Astrocyte of the hippocampus (primary cell): ENCODE data around the gene DCAF6.

Source experiments
- DNase-seq: peaks from one replicate; pipeline ENCODE4 v3.0.0; 2011; ENCODE audit warnings: low read depth, low spot score

The DCAF6 gene

DNA sequence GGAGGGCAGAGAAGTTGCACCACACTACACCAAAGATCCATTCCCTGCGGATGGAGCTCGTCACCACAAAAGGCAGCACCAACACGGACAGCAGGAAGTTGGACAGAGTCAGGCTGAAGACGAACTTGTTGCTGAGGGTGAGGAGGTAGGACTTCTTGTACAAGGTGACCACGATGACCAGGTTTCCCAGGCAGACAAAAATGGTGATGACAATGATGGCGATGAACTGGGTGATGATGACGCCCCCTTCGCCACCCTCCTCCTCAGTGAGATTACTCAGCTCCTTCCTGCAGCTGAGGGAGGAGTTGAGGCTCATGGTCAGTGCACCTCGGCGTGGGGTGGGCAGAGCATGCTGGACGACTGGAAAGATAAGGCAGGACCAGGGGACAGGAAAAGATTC lies 168.1 kb downstream of the DCAF6 start:
- DNase-seq: no peak

DNA sequence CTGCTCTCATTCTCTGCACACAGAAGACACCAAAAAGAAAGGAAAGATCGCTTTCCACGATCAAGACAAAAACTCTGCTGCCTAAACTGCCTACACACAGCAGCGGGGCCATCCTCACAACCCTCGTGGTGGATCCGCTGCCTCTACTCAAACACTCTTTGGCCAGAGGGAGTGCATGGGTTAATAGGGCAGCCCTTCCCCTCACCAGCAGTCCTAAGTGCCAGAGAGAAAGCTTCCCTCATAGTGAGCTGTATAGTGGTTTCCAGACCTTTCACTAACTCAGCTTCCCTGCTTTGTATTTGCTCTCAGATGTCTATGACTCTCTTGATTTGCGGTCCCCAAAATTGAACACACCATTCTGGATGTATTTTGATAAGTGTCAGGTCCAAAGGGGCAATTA lies 169.4 kb downstream of the DCAF6 start:
- DNase-seq: no peak

DNA sequence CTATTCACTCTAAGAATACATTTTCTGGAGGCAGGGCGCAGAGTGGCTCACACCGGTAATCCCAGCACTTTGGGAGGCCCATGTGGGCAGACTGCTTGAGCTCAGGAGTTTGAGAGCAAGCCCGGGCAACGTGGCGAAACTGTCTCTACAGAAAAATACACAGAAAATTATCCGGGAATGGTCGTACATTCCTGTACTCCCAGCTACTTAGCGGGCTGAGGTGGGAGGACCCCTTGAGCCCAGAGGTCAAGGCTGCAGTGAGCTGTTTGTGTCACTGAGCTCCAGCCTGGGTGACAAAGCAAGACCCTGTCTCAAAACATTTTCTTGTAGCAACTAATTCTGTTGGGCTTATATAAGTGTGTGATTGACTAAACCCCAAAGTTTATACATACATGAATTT lies 169.8 kb downstream of the DCAF6 start:
- no peak for DNase-seq

DNA sequence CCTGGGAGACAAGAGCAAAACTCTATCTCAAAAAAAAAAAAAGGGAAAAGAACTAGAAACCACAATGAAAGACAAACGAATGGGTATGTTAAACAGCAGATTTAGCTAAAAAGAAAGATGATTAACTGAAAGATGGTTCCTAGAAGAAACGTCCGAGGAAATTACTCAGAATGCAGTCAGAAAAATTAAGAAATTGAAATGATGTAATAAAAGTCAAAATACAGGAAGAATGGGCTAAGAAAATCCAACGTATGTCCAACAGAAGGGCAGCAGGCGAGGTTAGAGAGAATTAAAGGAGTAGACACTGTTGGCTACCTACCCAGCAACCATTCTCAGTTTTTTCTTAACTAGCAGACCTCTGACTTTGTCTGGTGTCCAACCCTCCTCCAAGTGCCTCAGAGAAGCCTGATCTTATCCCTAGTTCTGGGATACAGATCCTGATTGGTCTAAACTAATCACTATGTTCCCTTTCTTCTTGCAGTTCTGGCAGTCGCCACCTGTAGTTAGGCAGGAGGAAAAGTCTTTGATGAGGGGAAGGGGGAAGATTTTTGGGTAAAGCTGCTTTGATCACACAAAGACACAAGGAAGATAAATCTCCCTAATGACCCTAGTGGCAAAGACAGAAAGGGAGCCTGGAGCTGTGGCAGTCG lies 174.5 kb downstream of the DCAF6 start:
- no peak for DNase-seq

DNA sequence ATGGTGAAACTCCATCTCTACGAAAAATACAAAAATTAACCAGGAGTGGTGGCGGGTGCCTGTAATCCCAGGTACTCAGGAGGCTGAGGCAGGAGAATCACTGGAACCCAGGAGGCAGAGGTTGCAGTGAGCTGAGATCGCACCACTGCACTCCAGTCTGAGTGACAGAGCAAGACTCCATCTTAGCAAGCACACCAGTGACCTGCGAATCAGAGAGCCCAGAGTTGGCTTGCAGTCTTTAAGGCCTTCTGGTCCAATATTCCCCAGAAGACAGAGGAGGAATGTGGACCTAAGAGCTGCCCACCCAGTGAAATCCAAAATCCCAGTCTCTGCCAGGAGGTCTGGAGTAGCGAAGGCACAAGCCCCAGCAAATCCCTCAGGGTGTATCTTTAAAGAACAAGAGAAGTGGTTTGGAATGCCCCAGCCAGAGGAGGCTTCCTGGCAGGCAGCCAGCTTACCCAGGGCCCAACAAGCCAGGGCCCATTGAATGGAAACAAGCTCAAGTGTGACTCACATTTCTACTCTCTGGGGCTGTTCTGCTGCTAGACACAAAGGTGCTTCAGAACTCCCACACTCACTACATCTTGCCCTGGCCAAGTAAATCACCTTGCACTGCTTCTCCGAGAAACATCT lies 176.3 kb downstream of the DCAF6 start:
- peak; percentile 96 for DNase-seq

DNA sequence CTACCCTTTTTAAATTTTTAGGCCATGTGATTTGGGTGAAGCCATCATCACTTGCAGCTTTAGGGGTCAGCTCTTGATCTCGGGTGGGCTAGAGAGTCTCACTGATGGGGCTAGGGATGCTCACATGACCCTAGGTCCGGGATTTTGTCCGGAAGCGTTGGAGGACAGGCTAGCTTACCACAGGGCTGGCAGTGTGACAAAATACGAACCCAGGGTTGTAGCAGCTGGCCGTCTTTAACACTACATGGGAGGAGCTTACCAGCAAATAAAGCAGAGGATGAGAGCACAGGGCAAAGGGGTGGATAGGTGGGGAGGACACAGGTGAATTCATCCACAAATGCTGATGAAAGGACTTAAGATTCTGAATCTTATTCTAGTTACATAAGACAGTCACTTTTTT lies 178.4 kb downstream of the DCAF6 start:
- DNase-seq: no peak

DNA sequence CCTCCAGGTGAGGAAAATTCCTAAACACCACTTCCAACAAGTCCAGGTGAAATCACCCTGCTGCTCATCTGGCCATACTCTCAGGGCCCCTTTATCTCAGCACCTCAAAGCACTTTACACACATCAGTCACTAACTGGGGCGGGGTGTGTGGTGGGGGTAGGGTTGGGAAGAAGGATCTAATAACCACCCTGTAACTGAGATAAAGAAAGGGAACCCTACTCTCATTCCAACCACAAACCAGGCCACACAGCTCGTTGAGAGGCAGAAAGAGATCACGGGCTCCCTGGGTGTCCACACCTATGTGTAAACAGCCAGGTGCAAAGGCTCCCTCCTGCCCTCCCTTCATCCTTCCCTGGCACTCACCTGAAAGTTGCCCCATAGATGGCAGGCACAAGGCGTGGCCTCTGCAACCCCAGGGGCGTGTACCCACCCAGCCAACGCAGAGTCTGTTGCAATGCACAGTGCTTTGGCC lies 179.9 kb downstream of the DCAF6 start:
- DNase-seq: no peak

DNA sequence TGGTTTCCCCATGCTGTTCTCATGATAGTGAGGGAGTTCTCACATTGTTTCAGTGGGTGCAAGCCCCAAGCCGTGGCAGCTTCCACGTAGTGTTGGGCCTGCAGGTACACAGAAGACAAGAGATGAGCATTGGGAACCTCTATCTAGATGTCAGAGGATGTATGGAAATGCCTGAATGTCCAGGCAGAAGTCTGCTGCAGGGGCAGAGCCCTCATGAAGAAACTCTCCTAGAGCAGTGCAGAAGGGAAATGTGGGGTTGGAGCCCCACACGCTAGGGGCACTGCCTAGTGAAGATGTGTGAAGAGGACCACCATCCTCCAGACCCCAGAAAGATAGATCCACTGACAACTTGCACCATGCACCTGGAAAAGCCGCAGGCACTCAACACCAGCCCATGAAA lies 183.3 kb downstream of the DCAF6 start:
- DNase-seq: no peak

DNA sequence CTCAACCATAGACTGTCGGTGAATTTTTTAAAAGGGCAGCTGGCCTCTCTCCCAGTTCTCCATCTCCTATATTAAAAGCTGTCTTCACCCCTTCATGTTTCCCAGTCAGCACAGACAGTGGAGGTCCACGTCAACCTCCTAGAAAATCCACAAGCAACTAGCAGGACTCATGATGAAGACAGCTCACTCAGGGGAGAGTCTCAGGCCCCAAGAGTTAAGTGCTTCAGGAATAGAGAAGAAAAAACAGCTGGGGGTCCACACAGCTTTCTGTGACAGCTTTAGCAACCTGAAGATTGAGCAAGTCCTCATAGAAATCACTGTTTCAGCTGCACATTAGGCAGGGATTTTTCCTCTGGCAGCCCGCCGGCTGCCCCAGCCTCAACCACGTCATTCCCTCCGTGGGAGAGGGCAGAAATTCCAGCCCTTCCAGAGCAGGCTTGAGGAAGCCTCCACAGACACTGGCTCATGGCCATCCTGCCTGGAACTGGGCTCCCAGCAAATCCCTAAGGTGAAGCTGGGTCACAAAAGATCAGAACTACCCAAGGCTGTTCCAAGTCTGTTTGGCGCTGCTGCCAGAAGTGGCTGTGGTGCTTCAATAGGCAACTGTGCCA lies 185.0 kb downstream of the DCAF6 start:
- DNase-seq: peak; percentile 90

DNA sequence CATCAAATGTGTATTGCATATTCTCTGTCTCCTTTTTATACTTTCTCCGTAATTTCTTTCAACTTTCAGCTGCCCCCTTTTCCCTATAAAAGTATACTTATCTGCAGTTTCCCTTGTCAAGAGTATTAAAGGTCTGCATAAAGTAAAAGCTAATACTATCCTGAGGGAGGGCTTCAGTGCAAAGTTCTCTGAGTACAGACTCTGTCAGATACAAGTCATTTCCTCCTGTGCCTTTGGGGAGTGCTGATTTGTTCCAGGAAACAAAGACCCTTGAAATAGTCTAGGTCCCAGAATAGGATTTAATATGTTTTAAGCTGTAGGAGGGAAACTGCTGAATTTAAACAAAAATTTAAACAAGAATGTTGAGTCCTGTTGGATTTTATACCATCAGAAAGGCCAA lies 188.6 kb downstream of the DCAF6 start:
- no peak for DNase-seq
